GM12891 (cell line): ENCODE data around the gene NEDD9.

ENCODE experiments used
- DNase-seq: peaks from one replicate; pipeline ENCODE4 v3.0.0; 2011; ENCODE audit warnings: low spot score; ENCODE audit not compliant: insufficient read length
- FAIRE-seq: peaks from 2 replicates; lab custom pipeline; 2011; peaks lifted over from hg19 to GRCh38; lab: Jason Lieb, UNC
- PAX5 ChIP-seq: IDR thresholded peaks from 2 replicates; pipeline ENCODE4 v1.6.1; 2011; ENCODE audit warnings: low read length, moderate library complexity, mild to moderate bottlenecking; ENCODE audit not compliant: insufficient read depth, severe bottlenecking
- POLR2A ChIP-seq: IDR thresholded peaks from 2 replicates; pipeline ENCODE4 v1.6.1; 2011; ENCODE audit warnings: low read depth, low read length, control low read depth
- POLR2AphosphoS5 ChIP-seq: IDR thresholded peaks from 2 replicates; pipeline ENCODE4 v1.6.1; 2011; ENCODE audit warnings: low read depth, low read length, control low read depth
- POU2F2 ChIP-seq: IDR thresholded peaks from 2 replicates; pipeline ENCODE4 v1.6.1; 2011; ENCODE audit warnings: low read depth, mild to moderate bottlenecking, control low read depth, low read length, moderate library complexity
- SPI1 ChIP-seq: IDR thresholded peaks from 2 replicates; pipeline ENCODE4 v1.6.1; 2011; ENCODE audit warnings: low read depth, low read length, control low read depth
- TAF1 ChIP-seq: IDR thresholded peaks from 2 replicates; pipeline ENCODE4 v1.6.1; 2011; ENCODE audit warnings: low read depth, low read length, control low read depth

The NEDD9 gene

GRCh38 chr6:11237428-11237827 lies 5.0 kb upstream of the NEDD9 start:
- no peak for DNase-seq
- no peak for FAIRE-seq
- TF ChIP-seq PAX5 (no peak), POLR2AphosphoS5 (no peak), SPI1 (no peak), TAF1 (no peak), POU2F2 (no peak), POLR2A (no peak)

- no peak for TF ChIP-seq TAF1
- no peak for TF ChIP-seq SPI1
- TF ChIP-seq POLR2A = no peak
- TF ChIP-seq PAX5 = no peak
- no peak for TF ChIP-seq POU2F2
- TF ChIP-seq POLR2AphosphoS5 = no peak
- FAIRE-seq (no peak), DNase-seq (no peak)
These were observed 4.4 kb upstream of the NEDD9 start for GRCh38 chr6:11236915-11237314.

- no peak for TF ChIP-seq POU2F2
- no peak for TF ChIP-seq TAF1
- no peak for TF ChIP-seq SPI1
- no peak for TF ChIP-seq POLR2AphosphoS5
- no peak for TF ChIP-seq POLR2A
- TF ChIP-seq PAX5 = no peak
- DNase-seq (no peak), FAIRE-seq (peak; percentile 38)
These were observed 3.7 kb upstream of the NEDD9 start for GRCh38 chr6:11236076-11236750.

- FAIRE-seq (no peak), DNase-seq (no peak)
- TF ChIP-seq POLR2AphosphoS5 = no peak
- TF ChIP-seq TAF1 = no peak
- TF ChIP-seq SPI1 = no peak
- no peak for TF ChIP-seq POU2F2
- TF ChIP-seq POLR2A = no peak
- TF ChIP-seq PAX5 = no peak
These were observed 2.6 kb upstream of the NEDD9 start for GRCh38 chr6:11235062-11235461.

DNA sequence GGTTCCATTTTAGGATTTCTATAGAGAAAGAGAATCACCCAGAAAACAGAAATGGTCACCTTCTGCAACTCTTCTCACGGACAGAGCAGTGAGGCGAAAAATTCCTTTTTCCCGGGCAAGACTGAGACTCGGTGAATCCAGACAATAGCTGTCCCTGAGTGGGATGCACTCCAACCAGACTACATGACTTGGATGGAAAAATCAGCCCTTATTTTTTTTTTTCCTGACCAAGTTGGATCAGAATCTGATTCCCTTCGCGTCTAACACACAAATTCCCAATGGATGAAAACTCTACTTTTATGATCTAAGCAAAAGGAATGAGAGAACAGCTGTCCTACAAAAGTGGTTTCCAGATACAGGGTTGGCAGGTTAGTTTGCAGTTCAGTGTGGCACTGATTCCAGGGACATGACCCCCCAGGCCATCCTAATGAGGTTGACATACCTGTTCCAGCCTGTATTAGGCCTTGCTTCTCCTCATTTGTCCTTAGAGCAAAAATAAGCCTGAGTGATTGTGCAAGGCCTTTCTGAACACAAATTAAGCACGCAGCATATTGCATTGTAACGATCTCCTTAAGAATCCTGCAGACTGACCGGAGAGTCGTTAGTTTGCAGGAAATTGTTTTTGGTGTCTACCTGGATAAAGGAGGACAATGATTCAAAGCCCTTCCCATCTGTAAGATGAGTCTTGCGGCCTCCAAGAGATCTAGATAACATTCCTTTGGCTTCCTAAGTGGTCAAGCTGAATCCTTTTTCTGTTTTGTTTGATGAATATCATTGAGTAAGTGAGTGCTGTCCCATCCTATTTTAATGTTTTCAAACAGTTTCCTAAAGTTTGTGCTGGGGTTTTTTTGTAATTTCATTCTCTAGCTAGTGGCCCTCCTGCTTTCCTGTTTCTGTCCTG lies 1.5 kb upstream of the NEDD9 start:
- TF ChIP-seq TAF1 = no peak
- no peak for TF ChIP-seq SPI1
- no peak for TF ChIP-seq PAX5
- no peak for TF ChIP-seq POLR2A
- TF ChIP-seq POLR2AphosphoS5 = no peak
- no peak for TF ChIP-seq POU2F2
- DNase-seq = no peak
- no peak for FAIRE-seq

- DNase-seq (no peak), FAIRE-seq (peak; percentile 50)
- no peak for TF ChIP-seq POLR2A
- no peak for TF ChIP-seq SPI1
- no peak for TF ChIP-seq PAX5
- no peak for TF ChIP-seq TAF1
- TF ChIP-seq POU2F2 = no peak
- TF ChIP-seq POLR2AphosphoS5 = no peak
These were observed 530 bp upstream of the NEDD9 start for GRCh38 chr6:11232770-11233626.

- TF ChIP-seq PAX5 = no peak
- TF ChIP-seq POLR2AphosphoS5 = no peak
- DNase-seq (no peak), FAIRE-seq (no peak)
These were observed 790 bp downstream of the NEDD9 start for GRCh38 chr6:11231564-11232192.

DNA sequence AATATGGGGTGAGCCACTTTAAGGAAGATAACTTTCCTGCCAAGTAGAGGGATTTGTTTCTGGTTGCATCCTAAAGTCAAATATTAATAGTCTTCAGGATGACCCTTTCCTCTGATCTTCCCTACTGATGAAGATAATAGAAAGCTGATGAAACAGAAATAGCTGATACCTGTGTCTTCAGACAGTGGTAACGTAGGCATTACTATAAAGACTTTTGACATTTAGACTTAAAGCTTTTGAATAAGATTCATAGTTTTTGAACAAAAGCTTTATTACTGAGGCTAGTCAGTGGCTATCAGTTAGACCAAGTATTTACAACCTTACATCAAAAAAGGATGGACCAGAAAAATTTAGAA lies 1.4 kb downstream of the NEDD9 start:
- FAIRE-seq = no peak
- TF ChIP-seq PAX5 (no peak), TAF1 (no peak), POU2F2 (no peak), POLR2AphosphoS5 (no peak), SPI1 (no peak), POLR2A (no peak)
- no peak for DNase-seq

- TF ChIP-seq POLR2AphosphoS5 (no peak), POU2F2 (no peak), POLR2A (no peak), SPI1 (no peak), TAF1 (no peak), PAX5 (no peak)
- DNase-seq = no peak
- no peak for FAIRE-seq
These were observed 2.0 kb downstream of the NEDD9 start for GRCh38 chr6:11230158-11231107.
